Stimulated activated effector memory CD8-positive, alpha-beta T cell treated with anti-CD3 and anti-CD28 coated beads, Interleukin-12 subunit alpha, Interleukin-12 subunit beta, amount 100 ng/mL, for 72 hours (primary cell): ENCODE results near the gene UPB1.
"Not testable (repeated sequence)": the region's sequence is repeated elsewhere in the genome, so short reads cannot be mapped to it uniquely, and the experiment has no call there.

Experiments used
- ATAC-seq: fragments of 150-1000 bp; cut with Tn5 transposase; 2 replicates; pipeline ENCODE4 v1.10.0; 2021
- DNase-seq, 2 donors: peaks; one replicate each; pipeline ENCODE4 v3.0.0; 2021 to 2022; ENCODE audit warnings: low spot score in 2 of 2
- H3K27ac Mint-ChIP-seq: one replicate; pipeline ENCODE4 v1.8.0; 2022; ENCODE audit warnings: mild to moderate bottlenecking, mixed read lengths
- H3K36me3 Mint-ChIP-seq: one replicate; pipeline ENCODE4 v1.8.0; 2022; ENCODE audit warnings: mild to moderate bottlenecking, mixed read lengths
- H3K4me1 Mint-ChIP-seq: one replicate; pipeline ENCODE4 v1.8.0; 2022; ENCODE audit warnings: mixed read lengths
- H3K4me3 Mint-ChIP-seq: one replicate; pipeline ENCODE4 v1.8.0; 2022; ENCODE audit warnings: mild to moderate bottlenecking, mixed read lengths
- H3K9me3 Mint-ChIP-seq: one replicate; pipeline ENCODE4 v1.8.0; 2022; ENCODE audit warnings: mixed read lengths

The UPB1 gene

GRCh38 chr22:24525416-24526037 lies 30.4 kb downstream of the UPB1 start:
- Mint-ChIP-seq H3K36me3 (no peaks in the 10 kb centered on the region), H3K27ac (no peak overlapping the region), H3K4me1 (peaks cover 23% of the 10 kb centered on the region), H3K4me3 (no peak overlapping the region), H3K9me3 (no peaks in the 10 kb centered on the region)
- ATAC-seq, result peak; percentile 97
- peak; percentile 70 to 91 for DNase-seq

GRCh38 chr22:24526191-24526590 lies 31.1 kb downstream of the UPB1 start:
- no peaks in the 10 kb centered on the region for H3K9me3 Mint-ChIP-seq
- DNase-seq (no peak), ATAC-seq (no peak)
- peaks cover 23% of the 10 kb centered on the region for H3K4me1 Mint-ChIP-seq
- no peaks in the 10 kb centered on the region for H3K36me3 Mint-ChIP-seq
- no peak overlapping the region for H3K27ac Mint-ChIP-seq
- no peak overlapping the region for H3K4me3 Mint-ChIP-seq

GRCh38 chr22:24529898-24530297 lies 34.8 kb downstream of the UPB1 start:
- peaks cover 13% of the 10 kb centered on the region for H3K4me1 Mint-ChIP-seq
- DNase-seq (no peak), ATAC-seq (no peak)
- no peak overlapping the region for H3K27ac Mint-ChIP-seq
- no peaks in the 10 kb centered on the region for H3K9me3 Mint-ChIP-seq
- H3K36me3 Mint-ChIP-seq, result no peaks in the 10 kb centered on the region
- H3K4me3 Mint-ChIP-seq, result no peak overlapping the region

- ATAC-seq, H3K9me3 Mint-ChIP-seq, H3K4me1 Mint-ChIP-seq, H3K4me3 Mint-ChIP-seq, H3K27ac Mint-ChIP-seq, H3K36me3 Mint-ChIP-seq, DNase-seq: not testable (repeated sequence)
Observed at GRCh38 chr22:24530968-24531367, 35.8 kb downstream of the UPB1 start.

- Mint-ChIP-seq H3K27ac (no peak overlapping the region), H3K9me3 (no peaks in the 10 kb centered on the region), H3K4me1 (peaks cover 6% of the 10 kb centered on the region), H3K4me3 (no peak overlapping the region), H3K36me3 (no peaks in the 10 kb centered on the region)
- DNase-seq, result no peak
- no peak for ATAC-seq
Observed at GRCh38 chr22:24532075-24532474, 36.9 kb downstream of the UPB1 start.

- no peaks in the 10 kb centered on the region for H3K9me3 Mint-ChIP-seq
- DNase-seq (no peak), ATAC-seq (no peak)
- no peak overlapping the region for H3K4me3 Mint-ChIP-seq
- no peaks in the 10 kb centered on the region for H3K4me1 Mint-ChIP-seq
- no peak overlapping the region for H3K27ac Mint-ChIP-seq
- H3K36me3 Mint-ChIP-seq, result peaks cover 9% of the 10 kb centered on the region
Observed at GRCh38 chr22:24535348-24535747, 40.2 kb downstream of the UPB1 start.

GRCh38 chr22:24536089-24536488 lies 41.0 kb downstream of the UPB1 start:
- peaks cover 16% of the 10 kb centered on the region for H3K36me3 Mint-ChIP-seq
- no peak overlapping the region for H3K4me3 Mint-ChIP-seq
- no peaks in the 10 kb centered on the region for H3K9me3 Mint-ChIP-seq
- ATAC-seq (no peak), DNase-seq (no peak)
- no peaks in the 10 kb centered on the region for H3K4me1 Mint-ChIP-seq
- no peak overlapping the region for H3K27ac Mint-ChIP-seq

- Mint-ChIP-seq H3K4me3 (no peak overlapping the region), H3K9me3 (no peaks in the 10 kb centered on the region), H3K27ac (peak overlapping the region; percentile 60), H3K4me1 (no peaks in the 10 kb centered on the region), H3K36me3 (peaks cover 60% of the 10 kb centered on the region)
- DNase-seq (no peak), ATAC-seq (no peak)
Observed at GRCh38 chr22:24540470-24540869, 45.3 kb downstream of the UPB1 start.

- Mint-ChIP-seq H3K4me3 (no peak overlapping the region), H3K4me1 (no peaks in the 10 kb centered on the region), H3K27ac (peak overlapping the region; percentile 60), H3K9me3 (no peaks in the 10 kb centered on the region), H3K36me3 (peaks cover 74% of the 10 kb centered on the region)
- ATAC-seq (no peak), DNase-seq (no peak)
Observed at GRCh38 chr22:24541681-24542515, 46.8 kb downstream of the UPB1 start.

- no peak for DNase-seq
- H3K4me1 Mint-ChIP-seq, result no peaks in the 10 kb centered on the region
- no peak overlapping the region for H3K4me3 Mint-ChIP-seq
- no peak overlapping the region for H3K27ac Mint-ChIP-seq
- ATAC-seq, result no peak
- no peaks in the 10 kb centered on the region for H3K9me3 Mint-ChIP-seq
- peaks cover 82% of the 10 kb centered on the region for H3K36me3 Mint-ChIP-seq
Observed at GRCh38 chr22:24542641-24543040, 47.5 kb downstream of the UPB1 start.

GRCh38 chr22:24543185-24543601 lies 48.1 kb downstream of the UPB1 start:
- no peaks in the 10 kb centered on the region for H3K9me3 Mint-ChIP-seq
- no peak overlapping the region for H3K4me3 Mint-ChIP-seq
- no peaks in the 10 kb centered on the region for H3K4me1 Mint-ChIP-seq
- H3K36me3 Mint-ChIP-seq, result peaks cover 87% of the 10 kb centered on the region
- ATAC-seq (no peak), DNase-seq (no peak)
- peak overlapping the region; percentile 74 for H3K27ac Mint-ChIP-seq

- no peaks in the 10 kb centered on the region for H3K9me3 Mint-ChIP-seq
- ATAC-seq (no peak), DNase-seq (no peak)
- H3K36me3 Mint-ChIP-seq, result peaks cover 93% of the 10 kb centered on the region
- no peak overlapping the region for H3K4me3 Mint-ChIP-seq
- H3K27ac Mint-ChIP-seq, result peak overlapping the region; percentile 74
- no peaks in the 10 kb centered on the region for H3K4me1 Mint-ChIP-seq
Observed at GRCh38 chr22:24543679-24544243, 48.6 kb downstream of the UPB1 start.

- H3K36me3 Mint-ChIP-seq, result peaks cover 66% of the 10 kb centered on the region
- peaks cover 32% of the 10 kb centered on the region for H3K4me1 Mint-ChIP-seq
- H3K27ac Mint-ChIP-seq, result peak overlapping the region; percentile 10
- DNase-seq, result no peak
- no peak overlapping the region for H3K4me3 Mint-ChIP-seq
- ATAC-seq, result no peak
- no peaks in the 10 kb centered on the region for H3K9me3 Mint-ChIP-seq
Observed at GRCh38 chr22:24548812-24549211, 53.7 kb downstream of the UPB1 start.

- DNase-seq, result no peak
- peak overlapping the region; percentile 72 for H3K27ac Mint-ChIP-seq
- no peaks in the 10 kb centered on the region for H3K9me3 Mint-ChIP-seq
- ATAC-seq, result no peak
- H3K36me3 Mint-ChIP-seq, result peaks cover 55% of the 10 kb centered on the region
- no peak overlapping the region for H3K4me3 Mint-ChIP-seq
- peaks cover 40% of the 10 kb centered on the region for H3K4me1 Mint-ChIP-seq
Observed at GRCh38 chr22:24550028-24550901, 55.1 kb downstream of the UPB1 start.

- DNase-seq (no peak), ATAC-seq (no peak)
- Mint-ChIP-seq H3K4me3 (no peak overlapping the region), H3K9me3 (no peaks in the 10 kb centered on the region), H3K4me1 (peaks cover 40% of the 10 kb centered on the region), H3K36me3 (peaks cover 55% of the 10 kb centered on the region), H3K27ac (peak overlapping the region; percentile 72)
Observed at GRCh38 chr22:24550902-24551435, 55.8 kb downstream of the UPB1 start.
